ENCODE data around the gene RFX6.

Gene RFX6

GRCh38 chr6:116971959-116972358 is 94.9 kb downstream of the RFX6 start:
- DNase-seq: peak; percentile 53 to 77

GRCh38 chr6:116973976-116974375 is 96.9 kb downstream of the RFX6 start:
- no peak for DNase-seq

GRCh38 chr6:116974526-116975316 is 97.7 kb downstream of the RFX6 start:
- no peak for DNase-seq

GRCh38 chr6:116975600-116975999 is 98.6 kb downstream of the RFX6 start:
- peak in 1 of 2 experiments; percentile 2 for DNase-seq

DNA sequence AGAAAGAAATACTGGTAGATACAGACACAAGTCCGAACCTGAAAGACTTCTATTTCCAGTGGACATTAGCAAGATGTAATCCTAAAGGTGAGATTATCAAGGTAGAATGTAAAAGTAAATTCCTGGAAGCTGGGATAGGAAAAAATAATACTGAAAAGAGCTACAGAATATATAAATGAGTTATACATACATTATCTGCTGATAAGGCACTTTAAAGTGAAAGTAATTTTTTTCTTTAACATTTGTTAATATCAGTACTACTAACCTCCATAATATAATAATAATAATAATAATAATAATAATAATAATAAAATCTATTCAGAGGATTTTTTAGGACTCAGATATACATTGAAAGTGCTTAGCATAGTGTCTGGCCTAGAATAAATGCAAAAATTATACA is 102.5 kb downstream of the RFX6 start:
- DNase-seq: no peak

Data from Kasumi-1 (cell line).